GM21825 (cell line): ENCODE data around the gene EPHA4.

Source experiments
- ATAC-seq: cut with Tn5 transposase; IDR thresholded peaks from one replicate; pipeline ENCODE4 v1.9.1; 2021; ENCODE audit warnings: mild to moderate bottlenecking, moderate library complexity; ENCODE audit not compliant: unreplicated experiment

EPHA4 gene

GRCh38 chr2:221480163-221480562 is 91.9 kb downstream of the EPHA4 start:
- no peak for ATAC-seq

GRCh38 chr2:221478485-221478863 is 93.6 kb downstream of the EPHA4 start:
- no peak for ATAC-seq

GRCh38 chr2:221477714-221478484 is 94.2 kb downstream of the EPHA4 start:
- ATAC-seq: no peak

GRCh38 chr2:221476195-221476594 is 95.9 kb downstream of the EPHA4 start:
- no peak for ATAC-seq

- ATAC-seq: no peak
Measured at GRCh38 chr2:221473451-221473850, 98.7 kb downstream of the EPHA4 start.

- ATAC-seq: no peak
Measured at GRCh38 chr2:221468317-221468716, 103.8 kb downstream of the EPHA4 start.

- no peak for ATAC-seq
Measured at GRCh38 chr2:221467610-221468009, 104.5 kb downstream of the EPHA4 start.

- no peak for ATAC-seq
Measured at GRCh38 chr2:221466744-221467143, 105.4 kb downstream of the EPHA4 start.

- ATAC-seq: peak; percentile 89
Measured at GRCh38 chr2:221465776-221466175, 106.3 kb downstream of the EPHA4 start.

- no peak for ATAC-seq
Measured at GRCh38 chr2:221464971-221465370, 107.1 kb downstream of the EPHA4 start.

- no peak for ATAC-seq
Measured at GRCh38 chr2:221463241-221463896, 108.7 kb downstream of the EPHA4 start.

GRCh38 chr2:221461901-221462300 is 110.2 kb downstream of the EPHA4 start:
- ATAC-seq: no peak

- ATAC-seq: no peak
Measured at GRCh38 chr2:221460136-221460535, 112.0 kb downstream of the EPHA4 start.

- no peak for ATAC-seq
Measured at GRCh38 chr2:221458578-221458977, 113.5 kb downstream of the EPHA4 start.

- no peak for ATAC-seq
Measured at GRCh38 chr2:221455214-221455613, 116.9 kb downstream of the EPHA4 start.

GRCh38 chr2:221454459-221455105 is 117.5 kb downstream of the EPHA4 start:
- no peak for ATAC-seq

- no peak for ATAC-seq
Measured at GRCh38 chr2:221451862-221452788, 120.0 kb downstream of the EPHA4 start.

- no peak for ATAC-seq
Measured at GRCh38 chr2:221450280-221450679, 121.8 kb downstream of the EPHA4 start.

GRCh38 chr2:221449406-221449805 is 122.7 kb downstream of the EPHA4 start:
- no peak for ATAC-seq

GRCh38 chr2:221448844-221449390 is 123.2 kb downstream of the EPHA4 start:
- ATAC-seq: no peak
